T-cell (primary cell): ENCODE data around the gene FBN1. TPM values are rescaled to one million over a fixed set of nuclear protein-coding genes. Genes with fewer than 3 reads are reported as not detected.

ENCODE experiments used
- ATAC-seq, 4 experiments: fragments of 200-7000 bp in 3 of 4; fragments of 150-1000 bp in 1 of 4; cut with Tn5 transposase; replicated peaks in 1 of 4; 1 replicate in 3 of 4; 2 replicates in 1 of 4; pipeline ENCODE4 v1.10.0; 2021; ENCODE audit warnings: moderate library complexity in 3 of 4, mild to moderate bottlenecking in 2 of 4, moderate number of reproducible peaks in 1 of 4
- CTCF ChIA-PET, 2 donors: fragments of 300-600 bp; sonication (Branson Sonifier 250); formaldehyde crosslinking; loops; one replicate each; lab custom pipeline; 2022; ENCODE audit warnings: antibody characterized with exemption in 2 of 2; lab: Charles Lee
- POLR2A ChIA-PET, 2 donors: fragments of 300-600 bp; sonication (Branson Sonifier 250); formaldehyde crosslinking; loops; one replicate each; lab custom pipeline; 2022; ENCODE audit warnings: antibody characterized with exemption in 2 of 2; lab: Charles Lee
- DNase-seq, 35 experiments: peaks; one replicate each; pipeline versions ENCODE4 v3.0.0 to v3.0.0-alpha.2; 2013 to 2023
- H3K27ac ChIP-seq: one replicate; pipeline ENCODE4 v1.5.1; 2013; ENCODE audit warnings: low read length
- H3K27me3 ChIP-seq, 2 experiments: replicated peaks in 1 of 2; 1 replicate in 1 of 2; 2 replicates in 1 of 2; pipeline versions ENCODE4 v1.6.1 to v1.7.0; 2013; ENCODE audit warnings: low read length in 1 of 2, mixed read lengths in 1 of 2; ENCODE audit not compliant: control insufficient read depth in 2 of 2, insufficient read depth in 2 of 2; ENCODE audit errors: extremely low read depth in 1 of 2
- H3K36me3 ChIP-seq, 2 donors: 1 replicate in 1 of 2; 2 replicates in 1 of 2; pipeline versions ENCODE4 v1.6.1 to v1.7.0; 2013; ENCODE audit warnings: low read length in 1 of 2; ENCODE audit not compliant: control insufficient read depth in 2 of 2, insufficient read depth in 1 of 2; ENCODE audit errors: extremely low read depth in 1 of 2
- H3K4me1 ChIP-seq, 2 experiments: 1 replicate in 1 of 2; 2 replicates in 1 of 2; pipeline versions ENCODE4 v1.6.1 to v1.7.0; 2013; ENCODE audit warnings: low read length in 2 of 2, mixed read lengths in 1 of 2; ENCODE audit not compliant: insufficient read depth in 2 of 2, control insufficient read depth in 1 of 2; ENCODE audit errors: extremely low read depth in 1 of 2
- H3K4me3 ChIP-seq, 2 donors: 1 replicate in 1 of 2; 2 replicates in 1 of 2; pipeline versions ENCODE4 v1.5.1 to v1.7.0; 2013; ENCODE audit warnings: mild to moderate bottlenecking in 2 of 2, low read length in 1 of 2, moderate library complexity in 1 of 2; ENCODE audit not compliant: control insufficient read depth in 1 of 2; ENCODE audit errors: extremely low read depth in 1 of 2
- H3K9me3 ChIP-seq: 2 replicates; pipeline ENCODE4 v1.7.0; 2013
- H3K27ac Mint-ChIP-seq, 2 donors: one replicate each; pipeline ENCODE4 v1.8.0; 2020 to 2021; ENCODE audit warnings: mild to moderate bottlenecking in 2 of 2, mixed read lengths in 2 of 2
- H3K27me3 Mint-ChIP-seq, 2 donors: one replicate each; pipeline ENCODE4 v1.8.0; 2021 to 2022; ENCODE audit warnings: mixed read lengths in 2 of 2
- H3K36me3 Mint-ChIP-seq: one replicate; pipeline ENCODE4 v1.8.0; 2021; ENCODE audit warnings: mixed read lengths
- H3K4me1 Mint-ChIP-seq, 3 donors: one replicate each; pipeline ENCODE4 v1.8.0; 2020 to 2022; ENCODE audit warnings: mixed read lengths in 3 of 3, mild to moderate bottlenecking in 1 of 3
- H3K4me3 Mint-ChIP-seq, 3 donors: one replicate each; pipeline ENCODE4 v1.8.0; 2020 to 2022; ENCODE audit warnings: mild to moderate bottlenecking in 3 of 3, mixed read lengths in 3 of 3, moderate library complexity in 3 of 3
- H3K9me3 Mint-ChIP-seq, 3 donors: one replicate each; pipeline ENCODE4 v1.8.0; 2020 to 2022; ENCODE audit warnings: mixed read lengths in 3 of 3
- WGBS: methylation state at CpG from one replicate; pipeline ENCODE4 v1.1.5; 2013; ENCODE audit warnings: missing lambda C conversion rate; ENCODE audit not compliant: insufficient coverage; 5-methylcytosine and 5-hydroxymethylcytosine counted together
- total RNA-seq, 35 experiments: library from RNA in 6 of 35; stranded (reverse) in 6 of 35; fragments of 120-200 nt in 1 of 35; gene quantifications; one replicate each; pipeline versions ENCODE4 v1.2.1 to v1.2.4 and lab custom pipeline; 2013 to 2026

The FBN1 gene
- total RNA-seq, 5 donors from 2014 or later (not counting 1 experiment from before 2014, with no cell fraction given): 0.28 to 1.2 (median 0.79) TPM

DNA sequence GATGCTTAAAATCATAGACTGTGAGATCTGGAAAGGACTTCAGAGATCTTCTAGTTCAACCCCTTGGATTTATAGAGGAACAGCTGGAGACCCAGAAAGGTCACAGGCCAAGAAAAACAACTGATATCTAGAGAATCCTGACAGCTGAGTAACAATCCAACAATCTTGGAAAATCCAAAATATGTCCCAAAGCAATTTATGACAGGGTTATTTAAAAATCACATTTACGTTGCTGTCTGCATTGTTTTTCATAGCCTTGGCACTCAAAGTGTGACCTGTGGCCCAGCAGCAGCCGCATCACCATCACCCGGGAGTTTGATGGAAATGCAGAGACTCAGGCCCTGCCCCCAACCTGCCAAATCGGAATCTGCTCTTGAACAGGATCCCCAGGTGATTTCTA is 78.8 kb downstream of the FBN1 start:
- DNase-seq: no peak
- H3K27me3 ChIP-seq: no peaks in the 10 kb centered on the region
- H3K27me3 Mint-ChIP-seq: peaks cover 0 to 4% of the 10 kb centered on the region in 2 donors
- H3K36me3 ChIP-seq: no peaks in the 10 kb centered on the region
- no peaks in the 10 kb centered on the region for H3K4me1 Mint-ChIP-seq
- no peak overlapping the region for H3K27ac ChIP-seq
- H3K9me3 Mint-ChIP-seq: no peaks in the 10 kb centered on the region
- POLR2A ChIA-PET: no interaction called here
- no peaks in the 10 kb centered on the region for H3K36me3 Mint-ChIP-seq
- no peaks in the 10 kb centered on the region for H3K4me1 ChIP-seq
- H3K4me3 ChIP-seq: no peak overlapping the region
- H3K4me3 Mint-ChIP-seq: no peak overlapping the region
- H3K9me3 ChIP-seq: no peaks in the 10 kb centered on the region
- WGBS: 93% methylated on average over 3 of the region's 4 CpGs
- CTCF ChIA-PET: interaction anchor here in 1 of 2 donors (0.6 kb wide), 1 partner anchor 257 kb away, joined by 3 read pairs; no protein-coding TSS in a partner anchor
- ATAC-seq: no peak
- H3K27ac Mint-ChIP-seq: no peak overlapping the region

DNA sequence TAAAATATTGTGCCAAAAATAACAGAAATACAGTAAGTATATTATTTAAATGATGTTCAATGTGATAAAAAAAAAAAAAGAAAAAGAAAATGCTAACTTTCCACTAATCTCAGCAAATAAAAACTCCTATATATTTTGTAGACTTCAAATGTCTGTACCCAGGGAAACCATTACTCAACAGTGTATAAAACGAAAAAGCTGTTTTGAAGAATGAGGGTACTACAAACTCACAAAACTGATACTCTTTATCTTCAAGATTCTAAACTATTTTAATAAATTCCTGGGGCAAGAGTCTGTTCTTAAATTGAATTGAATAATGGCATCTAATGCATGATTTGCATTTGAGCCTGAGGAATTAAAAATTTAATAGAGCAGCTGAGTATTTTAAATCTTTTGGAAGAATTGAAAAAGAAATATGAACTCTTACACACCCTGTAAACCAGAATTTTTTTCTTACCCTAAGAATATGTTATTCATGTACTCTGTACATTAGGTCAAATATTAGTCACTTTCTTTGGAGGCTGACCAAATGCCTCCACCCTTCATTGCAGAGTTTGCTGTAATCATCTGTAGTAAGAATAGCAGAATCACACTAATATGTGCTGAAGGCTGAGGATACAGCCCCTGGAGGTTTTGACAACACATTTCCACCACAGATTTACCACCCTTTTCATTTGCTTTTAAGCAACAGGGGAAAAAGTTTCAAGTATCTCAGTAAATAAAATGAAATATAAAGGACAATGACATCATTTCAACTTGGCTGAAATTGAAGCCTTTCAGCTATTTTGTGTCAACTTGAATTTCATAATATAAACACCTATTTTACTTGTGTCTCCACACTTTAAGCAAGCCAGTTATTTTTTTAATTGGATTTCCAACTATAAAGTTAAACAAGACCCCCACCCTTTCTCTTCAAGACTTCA is 79.7 kb downstream of the FBN1 start:
- peaks cover 0 to 4% of the 10 kb centered on the region in 2 donors for H3K27me3 Mint-ChIP-seq
- Histone ChIP-seq H3K27me3 (no peaks in the 10 kb centered on the region), H3K9me3 (no peaks in the 10 kb centered on the region), H3K36me3 (no peaks in the 10 kb centered on the region), H3K27ac (no peak overlapping the region), H3K4me1 (no peaks in the 10 kb centered on the region), H3K4me3 (no peak overlapping the region)
- no peaks in the 10 kb centered on the region for H3K36me3 Mint-ChIP-seq
- H3K9me3 Mint-ChIP-seq: no peaks in the 10 kb centered on the region
- H3K4me1 Mint-ChIP-seq: no peaks in the 10 kb centered on the region
- ATAC-seq (no peak), DNase-seq (no peak)
- H3K4me3 Mint-ChIP-seq: no peak overlapping the region
- WGBS: no CpG with 5 or more reads among the region's 1 CpG
- POLR2A ChIA-PET: no interaction called here
- CTCF ChIA-PET: no interaction called here
- H3K27ac Mint-ChIP-seq: no peak overlapping the region

DNA sequence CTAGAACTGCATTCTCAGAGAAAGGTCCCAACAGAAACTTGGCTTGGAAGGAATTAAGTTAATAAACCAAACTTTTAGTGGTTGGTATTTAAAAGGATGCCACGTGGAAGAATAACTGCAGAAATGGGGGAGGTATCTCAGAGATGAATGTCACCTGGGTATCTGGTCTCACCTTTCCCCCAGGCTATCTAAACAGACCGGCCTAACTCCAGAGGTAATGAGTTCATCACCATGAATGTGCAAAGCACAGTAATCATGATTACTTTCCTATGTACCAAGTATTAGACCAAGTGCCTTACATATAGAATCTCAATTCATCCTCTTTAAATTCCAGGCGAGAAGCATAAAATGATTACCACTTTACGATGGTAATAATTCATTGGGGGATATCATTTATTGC is 80.8 kb downstream of the FBN1 start:
- WGBS: no CpG with 5 or more reads among the region's 4 CpGs
- H3K27ac Mint-ChIP-seq: no peak overlapping the region
- H3K36me3 Mint-ChIP-seq: no peaks in the 10 kb centered on the region
- H3K9me3 Mint-ChIP-seq: no peaks in the 10 kb centered on the region
- POLR2A ChIA-PET: no interaction called here
- ATAC-seq (no peak), DNase-seq (no peak)
- CTCF ChIA-PET: no interaction called here
- Histone ChIP-seq H3K36me3 (no peaks in the 10 kb centered on the region), H3K4me3 (no peak overlapping the region), H3K27ac (no peak overlapping the region), H3K9me3 (no peaks in the 10 kb centered on the region), H3K4me1 (no peaks in the 10 kb centered on the region), H3K27me3 (no peaks in the 10 kb centered on the region)
- no peaks in the 10 kb centered on the region for H3K4me1 Mint-ChIP-seq
- peaks cover 0 to 4% of the 10 kb centered on the region in 2 donors for H3K27me3 Mint-ChIP-seq
- H3K4me3 Mint-ChIP-seq: no peak overlapping the region

DNA sequence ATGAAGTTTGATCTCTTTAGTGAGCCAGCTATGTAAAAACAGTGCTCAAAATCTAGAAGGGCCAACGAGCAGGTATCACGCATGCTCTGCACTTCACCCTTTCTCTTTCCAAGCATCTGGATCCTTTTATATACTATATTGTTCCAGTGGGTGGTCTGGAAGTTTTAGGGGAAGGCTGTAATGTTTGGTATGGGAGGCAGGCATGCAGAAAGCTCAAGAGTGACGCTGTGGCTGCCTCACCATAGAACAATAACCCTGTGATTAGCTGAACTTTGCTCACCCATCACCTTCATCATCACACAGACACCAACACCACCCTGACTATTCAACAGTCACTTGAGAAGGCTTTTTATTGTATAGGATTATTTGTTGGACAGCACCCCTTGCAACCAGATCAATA is 81.6 kb downstream of the FBN1 start:
- H3K4me1 ChIP-seq: no peaks in the 10 kb centered on the region
- H3K27ac ChIP-seq: no peak overlapping the region
- no CpG with 5 or more reads among the region's 3 CpGs for WGBS
- DNase-seq: no peak
- no peak overlapping the region for H3K27ac Mint-ChIP-seq
- H3K36me3 Mint-ChIP-seq: no peaks in the 10 kb centered on the region
- POLR2A ChIA-PET: no interaction called here
- no peak for ATAC-seq
- peaks cover 0 to 4% of the 10 kb centered on the region in 2 donors for H3K27me3 Mint-ChIP-seq
- no peak overlapping the region for H3K4me3 Mint-ChIP-seq
- no peak overlapping the region for H3K4me3 ChIP-seq
- no peaks in the 10 kb centered on the region for H3K27me3 ChIP-seq
- H3K9me3 Mint-ChIP-seq: no peaks in the 10 kb centered on the region
- no peaks in the 10 kb centered on the region for H3K9me3 ChIP-seq
- CTCF ChIA-PET: no interaction called here
- H3K4me1 Mint-ChIP-seq: no peaks in the 10 kb centered on the region
- no peaks in the 10 kb centered on the region for H3K36me3 ChIP-seq

DNA sequence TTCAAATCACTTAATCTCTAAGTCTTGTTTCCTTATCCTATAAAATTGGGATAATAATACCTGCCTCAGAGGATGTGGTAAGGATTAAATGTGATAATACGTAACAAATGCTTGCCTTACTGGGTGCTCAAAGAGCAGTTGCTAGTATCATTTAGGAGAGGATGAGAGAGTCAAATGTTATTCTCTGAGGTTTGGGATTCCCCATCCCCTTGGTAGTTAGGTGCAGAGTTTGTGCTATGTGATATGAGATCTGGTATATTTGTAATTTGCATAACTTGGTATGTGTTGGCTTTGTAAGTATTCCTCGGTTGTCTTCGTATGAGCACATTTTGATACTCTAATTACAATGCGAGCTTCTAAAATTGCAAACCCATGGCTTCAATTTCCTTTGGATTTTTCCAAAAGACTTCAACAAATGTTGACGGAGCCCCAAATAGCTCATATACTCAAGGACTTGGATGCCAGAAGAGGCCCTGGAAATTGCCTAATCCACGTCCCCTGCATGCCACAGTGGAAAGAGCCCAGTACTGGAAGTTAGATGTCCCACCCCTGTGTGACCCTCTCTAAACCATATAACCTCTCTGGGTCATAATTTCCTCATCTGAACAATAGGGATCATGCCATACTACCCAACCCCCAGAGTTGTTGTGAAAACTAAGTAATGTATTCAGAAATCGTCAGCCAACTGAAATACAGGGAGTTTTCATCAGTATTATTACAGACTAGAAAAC is 85.0 kb downstream of the FBN1 start:
- H3K9me3 Mint-ChIP-seq: no peaks in the 10 kb centered on the region
- Histone ChIP-seq H3K27me3 (no peaks in the 10 kb centered on the region), H3K27ac (no peak overlapping the region), H3K9me3 (no peaks in the 10 kb centered on the region), H3K4me3 (no peak overlapping the region), H3K36me3 (no peaks in the 10 kb centered on the region), H3K4me1 (no peaks in the 10 kb centered on the region)
- no peak overlapping the region for H3K4me3 Mint-ChIP-seq
- POLR2A ChIA-PET: no interaction called here
- H3K27me3 Mint-ChIP-seq: peaks cover 0 to 2% of the 10 kb centered on the region in 2 donors
- 95% methylated on average over 3 of the region's 7 CpGs for WGBS
- no peak overlapping the region for H3K27ac Mint-ChIP-seq
- no peak for DNase-seq
- no peaks in the 10 kb centered on the region for H3K4me1 Mint-ChIP-seq
- H3K36me3 Mint-ChIP-seq: no peaks in the 10 kb centered on the region
- ATAC-seq: no peak
- CTCF ChIA-PET: interaction anchor here in 1 of 2 donors (0.6 kb wide), 1 partner anchor 91 kb away, joined by 5 read pairs; no protein-coding TSS in a partner anchor

DNA sequence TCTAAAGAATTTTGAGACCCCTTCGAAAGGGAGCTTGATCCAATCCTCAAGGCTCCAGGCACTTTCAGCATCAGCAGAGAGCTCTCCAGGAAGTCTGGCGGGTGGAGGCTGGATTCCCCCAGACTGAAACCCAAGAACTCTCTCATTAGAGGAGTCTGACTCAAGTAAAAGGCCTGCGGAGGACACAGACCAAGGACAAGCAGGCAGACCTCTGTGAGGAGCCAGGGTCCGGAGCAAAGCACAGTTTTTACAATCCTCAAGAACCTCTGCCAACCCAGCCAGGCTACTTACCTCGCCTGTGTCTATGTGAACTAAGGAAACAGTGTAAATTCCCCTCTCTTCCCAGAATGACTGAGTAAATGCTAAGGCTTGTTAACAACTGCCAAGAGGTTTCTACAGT is 86.2 kb downstream of the FBN1 start:
- Histone ChIP-seq H3K4me3 (no peak overlapping the region), H3K27me3 (no peaks in the 10 kb centered on the region), H3K27ac (no peak overlapping the region), H3K36me3 (no peaks in the 10 kb centered on the region), H3K9me3 (no peaks in the 10 kb centered on the region), H3K4me1 (no peaks in the 10 kb centered on the region)
- ChIA-PET POLR2A (no interaction called here), CTCF (no interaction called here)
- H3K27me3 Mint-ChIP-seq: peaks cover 0 to 5% of the 10 kb centered on the region in 2 donors
- H3K9me3 Mint-ChIP-seq: no peaks in the 10 kb centered on the region
- ATAC-seq (no peak), DNase-seq (no peak)
- no peaks in the 10 kb centered on the region for H3K4me1 Mint-ChIP-seq
- H3K36me3 Mint-ChIP-seq: no peaks in the 10 kb centered on the region
- H3K27ac Mint-ChIP-seq: no peak overlapping the region
- no peak overlapping the region for H3K4me3 Mint-ChIP-seq
- WGBS: 80% methylated on average over 1 of the region's 5 CpGs
